NCI-H2227 treated with DMSO at 0.1 percent for 48 hours (cell line): ENCODE results near the gene OR10H3.
"Not testable (repeated sequence)": the region's sequence is repeated elsewhere in the genome, so short reads cannot be mapped to it uniquely, and the experiment has no call there.

Source experiments
- DNase-seq: peaks from one replicate; lab custom pipeline; 2025; lab: John Stamatoyannopoulos, UW

OR10H3 gene

DNA sequence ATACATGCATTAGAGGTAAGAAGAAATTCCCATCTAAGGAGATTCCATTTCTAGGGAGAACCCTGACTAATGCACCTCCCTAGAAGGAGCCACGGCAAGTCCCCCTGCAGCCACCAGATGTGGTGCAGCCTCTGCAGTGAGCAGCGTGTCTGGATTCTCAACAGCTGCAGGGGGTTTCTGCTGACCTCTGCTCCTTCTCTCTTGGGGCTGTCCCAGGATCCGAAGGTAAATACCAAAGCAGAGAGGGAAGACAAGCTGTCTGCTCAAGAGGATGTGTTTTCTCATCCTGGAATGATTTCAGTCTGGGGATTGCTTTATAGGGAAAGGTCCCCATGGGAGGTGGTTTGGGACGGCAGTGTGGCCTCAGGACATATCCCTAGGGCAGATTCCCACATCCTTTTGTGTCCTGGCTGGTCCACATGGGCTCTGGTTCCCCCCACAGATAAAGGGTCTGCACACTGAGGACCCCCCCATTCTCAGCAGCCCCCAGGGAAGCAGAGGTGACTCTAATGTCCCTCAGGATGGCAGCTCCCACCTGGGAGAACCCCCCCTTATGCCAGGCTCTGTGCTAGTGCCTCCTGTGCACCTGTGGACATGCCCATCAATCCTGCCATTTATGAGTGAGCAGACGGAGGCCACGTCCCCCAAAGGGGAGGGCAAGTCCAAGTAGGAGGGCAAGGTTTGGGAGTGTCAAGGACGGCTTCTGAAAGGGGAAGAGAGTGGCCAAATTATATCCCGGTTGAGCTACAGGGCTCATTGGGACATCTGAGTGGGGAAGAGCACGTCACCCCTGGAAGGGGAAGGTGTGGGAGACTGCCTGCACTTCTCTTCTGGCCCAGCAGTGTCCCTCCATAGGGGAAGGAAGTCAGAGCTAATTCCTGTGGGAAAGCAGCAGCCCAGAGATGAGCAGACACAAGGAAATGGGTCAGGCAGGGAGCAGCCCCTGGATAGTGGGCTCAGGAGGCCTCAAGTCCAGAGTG lies 39.5 kb downstream of the OR10H3 start:
- DNase-seq, result no peak

DNA sequence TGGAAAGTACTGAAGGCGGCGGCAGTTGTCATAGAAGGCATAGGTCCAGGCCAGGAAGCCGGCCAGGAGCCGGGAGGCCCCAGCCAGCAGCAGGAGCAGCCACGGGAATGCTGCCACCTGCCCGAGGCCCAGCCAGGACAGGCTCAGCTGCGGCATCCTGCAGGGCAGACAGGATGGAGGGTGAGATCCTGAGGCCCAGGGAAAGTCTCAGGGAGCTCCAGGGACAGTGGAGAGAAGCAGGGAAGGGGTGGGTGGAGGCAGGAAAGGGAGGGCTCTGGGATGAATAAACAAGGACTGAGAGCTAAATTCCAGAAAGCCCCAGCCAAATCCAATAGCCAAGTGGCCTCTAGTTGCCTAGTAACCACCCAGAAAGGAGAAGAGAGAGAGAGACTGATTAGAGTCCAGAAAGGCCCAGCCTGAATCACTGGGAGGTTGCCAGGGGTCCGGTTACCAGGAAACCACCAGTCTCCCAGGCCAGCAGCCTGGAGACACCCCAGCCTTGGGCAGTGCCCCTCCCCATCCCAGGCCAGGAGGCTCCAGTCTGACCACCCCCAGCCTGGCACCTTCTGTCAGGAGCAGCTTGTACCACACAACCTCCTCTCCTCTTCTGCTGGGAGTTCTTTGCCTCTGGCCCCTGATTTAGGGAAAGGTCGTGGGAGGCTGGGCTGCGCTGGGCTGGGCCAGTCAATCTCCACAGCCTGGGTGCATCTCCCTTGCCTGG lies 42.1 kb downstream of the OR10H3 start:
- no peak for DNase-seq

DNA sequence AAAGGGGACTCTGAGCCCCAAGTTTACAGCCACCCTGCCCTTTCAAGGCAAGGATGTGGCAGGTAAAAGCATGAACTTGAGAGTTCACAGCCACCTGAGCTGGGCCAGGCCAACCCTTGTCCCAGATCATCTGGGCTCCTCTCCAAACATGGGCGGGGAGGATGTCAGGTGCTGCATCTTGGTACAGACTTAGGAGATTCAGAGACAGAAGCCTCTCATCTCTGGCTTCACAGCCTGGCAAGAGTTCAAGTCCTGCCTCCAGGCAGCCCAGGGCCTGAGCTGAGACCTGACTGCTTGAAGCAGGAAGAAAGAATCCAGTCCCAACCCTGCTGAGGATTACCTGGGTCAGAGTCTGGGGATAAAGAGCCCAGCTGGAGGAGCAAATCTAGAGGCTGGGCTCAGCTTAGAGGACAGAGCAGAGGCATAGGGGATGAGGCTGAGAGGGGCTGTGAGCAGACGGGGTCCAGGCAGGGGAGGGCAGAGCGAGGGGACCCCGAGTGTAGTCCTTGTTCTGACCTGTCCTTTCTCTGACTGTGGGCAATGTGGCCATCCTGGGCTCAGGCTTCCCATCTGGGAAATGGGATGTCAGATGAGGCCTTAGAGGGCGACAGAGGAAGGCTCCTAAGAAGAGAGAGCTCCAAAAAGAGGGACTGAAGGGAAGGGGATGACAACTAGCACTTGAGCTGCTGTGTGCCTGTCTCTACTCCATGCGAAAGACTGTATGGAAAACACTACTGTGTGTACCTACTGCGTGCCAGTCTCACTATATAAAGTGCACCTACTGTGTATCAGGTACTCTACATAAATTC lies 43.0 kb downstream of the OR10H3 start:
- no peak for DNase-seq

DNA sequence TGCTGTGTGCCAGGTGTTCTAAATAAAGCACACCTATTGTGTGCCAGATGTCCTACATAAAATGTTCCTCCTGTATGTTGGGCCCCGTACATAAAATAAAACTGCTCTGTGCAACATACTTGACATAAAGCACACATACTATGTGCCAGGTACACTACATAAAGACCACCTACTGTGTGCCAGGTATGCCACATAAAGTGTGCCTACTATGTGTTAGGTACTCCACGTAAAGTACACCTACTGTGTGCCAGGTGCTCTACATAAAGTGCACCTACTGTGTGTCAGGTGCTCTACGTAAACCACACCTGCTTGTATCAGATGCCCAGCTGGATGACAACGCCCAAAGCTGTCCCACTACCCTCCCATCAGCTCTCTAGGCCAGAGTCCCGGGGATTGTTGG lies 43.9 kb downstream of the OR10H3 start:
- no peak for DNase-seq

DNA sequence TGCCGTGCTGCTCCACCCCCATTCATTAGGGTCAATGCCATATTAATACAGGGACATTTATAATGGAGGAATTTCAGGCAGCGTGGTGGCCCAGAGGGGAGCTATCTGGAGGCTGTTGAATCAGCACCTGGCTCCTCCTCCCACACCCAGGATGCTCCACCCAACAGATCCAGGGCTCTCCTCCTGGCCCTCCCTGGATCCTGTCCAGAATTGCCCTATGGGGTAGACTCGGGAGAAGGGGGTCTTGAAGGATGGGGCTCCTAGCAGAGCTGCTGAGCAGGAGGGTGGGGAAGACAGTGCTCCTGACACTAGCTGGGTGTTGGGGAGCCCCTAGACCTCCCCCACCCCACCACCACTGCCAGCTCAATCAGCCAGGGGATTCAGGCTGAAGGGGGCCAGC lies 44.4 kb downstream of the OR10H3 start:
- DNase-seq, result no peak

DNA sequence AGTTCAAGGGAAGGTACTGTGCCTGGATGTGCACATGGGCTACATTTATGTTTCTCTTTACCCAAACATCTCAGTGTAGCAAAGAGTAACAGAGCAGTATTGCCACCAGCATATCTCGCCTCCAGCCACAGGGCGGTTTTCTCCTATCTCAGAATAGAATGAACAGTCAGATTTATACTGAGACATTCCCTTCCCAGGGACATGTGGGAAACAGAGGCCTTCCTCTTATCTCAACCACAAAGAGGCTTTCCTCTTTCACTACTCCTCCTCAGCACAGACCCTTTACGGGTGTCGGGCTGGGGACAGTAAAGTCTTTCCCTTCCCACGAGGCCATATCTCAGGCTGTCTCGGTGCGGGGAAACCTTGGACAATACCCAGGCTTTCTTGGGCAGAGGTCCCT lies 45.1 kb downstream of the OR10H3 start:
- not testable (repeated sequence) for DNase-seq

DNA sequence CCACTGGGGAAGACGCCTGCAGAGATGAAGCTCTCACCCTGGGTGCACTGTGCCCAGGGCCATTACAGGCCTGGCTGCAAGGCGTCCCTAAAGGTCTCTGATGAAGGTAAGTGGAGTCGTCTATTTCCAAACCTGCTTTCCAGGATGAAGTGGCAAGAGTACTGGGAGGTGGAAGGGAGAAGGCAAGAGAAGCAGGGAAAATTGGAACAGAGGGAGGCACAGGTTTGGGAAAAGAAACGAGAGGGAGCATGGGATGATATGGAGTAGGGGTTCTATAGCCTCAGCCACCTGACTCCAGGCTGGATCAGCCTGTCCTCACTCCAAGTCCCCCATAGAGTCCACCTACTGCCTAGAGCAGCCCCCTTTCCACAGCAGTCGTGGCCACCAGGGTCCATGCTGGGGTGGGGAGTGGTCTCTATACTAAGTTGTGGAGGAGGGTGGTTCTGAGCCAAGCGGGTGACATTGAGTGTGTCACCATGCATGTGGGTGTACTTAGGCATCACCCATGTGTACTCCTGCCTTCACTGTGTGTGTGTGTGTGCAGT lies 49.9 kb downstream of the OR10H3 start, which contains the start of gene OR10H5:
Gene OR10H5, plus strand, starts transcription at position 51 of the 545 bp plus-strand sequence. CDS start 6,388 bp downstream, outside the sequence.
- no peak for DNase-seq

DNA sequence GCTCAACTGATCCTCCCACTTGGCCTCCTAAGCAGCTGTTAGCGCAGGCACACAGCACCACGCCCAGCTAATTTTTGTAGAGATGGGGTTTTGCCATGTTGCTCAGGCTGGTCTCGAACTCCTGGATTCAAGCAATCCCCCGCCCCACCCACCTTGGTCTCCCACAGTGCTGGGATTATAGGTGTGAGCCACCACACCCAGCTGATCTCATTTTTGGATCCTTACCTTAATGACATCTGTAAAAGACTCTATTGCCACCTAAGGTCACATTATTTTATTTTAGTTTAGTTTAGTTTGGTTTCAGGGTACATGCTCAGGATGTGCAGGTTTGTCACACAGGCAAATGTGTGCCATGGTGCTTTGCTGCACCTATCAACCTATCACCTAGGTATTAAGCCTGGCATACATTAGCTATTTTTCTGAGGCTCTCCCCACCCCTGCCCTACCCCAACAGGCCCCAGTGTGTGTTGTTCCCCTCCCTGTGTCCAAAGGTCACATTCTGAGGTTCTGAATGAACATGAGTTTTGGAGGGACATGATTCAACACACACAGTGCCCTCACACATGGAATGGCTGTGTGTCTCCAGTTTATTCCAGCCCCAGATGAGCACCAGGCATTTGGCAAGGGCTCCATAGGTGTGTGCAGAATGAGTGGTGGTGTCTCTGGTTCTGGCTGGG lies 50.9 kb downstream of the OR10H3 start:
- no peak for DNase-seq

DNA sequence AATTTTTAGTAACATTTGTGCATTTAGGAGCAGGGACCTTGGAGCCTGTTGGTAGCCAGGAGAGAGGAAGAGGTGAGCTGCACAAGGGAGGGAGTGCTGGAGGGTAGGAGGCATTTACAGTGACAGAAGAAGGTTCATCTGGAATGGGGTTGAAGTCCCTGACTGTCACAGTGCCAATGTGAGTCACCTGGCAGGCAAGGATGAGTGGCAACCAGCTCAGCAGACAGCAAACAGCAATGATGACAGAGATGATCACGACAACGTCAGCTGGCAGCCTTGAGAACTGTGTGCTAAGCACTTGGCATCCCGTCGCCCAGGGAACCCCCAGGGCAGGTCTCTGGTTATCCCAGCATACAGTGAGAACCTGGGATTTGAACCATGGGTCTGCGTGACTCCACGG lies 52.3 kb downstream of the OR10H3 start:
- no peak for DNase-seq
